SU-DHL-6 (cell line): ENCODE data around the gene GNAQ.

ENCODE experiments used
- CTCF ChIP-seq: fragments of 200-600 bp; sonication (generic); IDR thresholded peaks from one replicate; pipeline ENCODE4 v1.5.1; 2017; ENCODE audit warnings: antibody characterized with exemption, mild to moderate bottlenecking, low read length, moderate library complexity; ENCODE audit not compliant: insufficient read depth, poor library complexity, severe bottlenecking
- EZH2phosphoT487 ChIP-seq: fragments of 200-600 bp; sonication (generic), shearing (Covaris generic); conservative IDR thresholded peaks from 2 replicates; pipeline ENCODE4 v1.6.1; 2018; ENCODE audit warnings: mild to moderate bottlenecking, antibody characterized with exemption, low read length, moderate library complexity, mixed read lengths

GRCh38 chr9:77773381-77773780, 258.2 kb downstream of the GNAQ start:
- TF ChIP-seq EZH2phosphoT487 (no peak), CTCF (no peak)
